Amygdala (tissue), 56 donors: ENCODE measurements around the gene JAM2.
"Not testable (repeated sequence)": the region's sequence is repeated elsewhere in the genome, so short reads cannot be mapped to it uniquely, and the experiment has no call there.

Experiments used
- DNase-seq, 56 donors: peaks; one replicate each; lab custom pipeline; 2025; lab: John Stamatoyannopoulos, UW

Gene JAM2

GRCh38 chr21:25640943-25641292 is 1.9 kb downstream of the JAM2 start:
- DNase-seq, result no peak

GRCh38 chr21:25643486-25643885 is 4.4 kb downstream of the JAM2 start:
- DNase-seq, result peak in 1 of 56 donors; percentile 2

GRCh38 chr21:25646474-25646873 is 7.4 kb downstream of the JAM2 start:
- no peak for DNase-seq

- no peak for DNase-seq
Observed at GRCh38 chr21:25647647-25648046, 8.6 kb downstream of the JAM2 start.

- no peak for DNase-seq
Observed at GRCh38 chr21:25649146-25649545, 10.1 kb downstream of the JAM2 start.

GRCh38 chr21:25656412-25656811 is 17.4 kb downstream of the JAM2 start:
- DNase-seq, result no peak

GRCh38 chr21:25657140-25657539 is 18.1 kb downstream of the JAM2 start:
- DNase-seq, result no peak

- DNase-seq, result no peak
Observed at GRCh38 chr21:25658427-25659035, 19.5 kb downstream of the JAM2 start.

- DNase-seq, result no peak
Observed at GRCh38 chr21:25660233-25660632, 21.2 kb downstream of the JAM2 start.

- no peak for DNase-seq
Observed at GRCh38 chr21:25664491-25664931, 25.5 kb downstream of the JAM2 start.

GRCh38 chr21:25670726-25671125 is 31.7 kb downstream of the JAM2 start:
- no peak for DNase-seq

GRCh38 chr21:25676451-25676850 is 37.4 kb downstream of the JAM2 start:
- no peak for DNase-seq

GRCh38 chr21:25682382-25682781 is 43.3 kb downstream of the JAM2 start:
- no peak for DNase-seq

- no peak for DNase-seq
Observed at GRCh38 chr21:25687787-25688186, 48.7 kb downstream of the JAM2 start.

GRCh38 chr21:25688275-25689155 is 49.5 kb downstream of the JAM2 start:
- DNase-seq, result no peak

- DNase-seq, result no peak
Observed at GRCh38 chr21:25689226-25689625, 50.2 kb downstream of the JAM2 start.

- DNase-seq, result no peak
Observed at GRCh38 chr21:25691976-25692375, 52.9 kb downstream of the JAM2 start.

GRCh38 chr21:25695461-25695860 is 56.4 kb downstream of the JAM2 start:
- DNase-seq, result not testable (repeated sequence)

- no peak for DNase-seq
Observed at GRCh38 chr21:25700741-25701140, 61.7 kb downstream of the JAM2 start.

- DNase-seq, result no peak
Observed at GRCh38 chr21:25701529-25701928, 62.5 kb downstream of the JAM2 start.

GRCh38 chr21:25708467-25709065 is 69.5 kb downstream of the JAM2 start:
- peak in 14 of 56 donors; percentile 1 to 64 (median 4) for DNase-seq
